GM13976 (cell line): Measurements from ENCODE around the gene RASGRF1.

ENCODE experiments used
- DNase-seq: peaks from one replicate; pipeline ENCODE4 v3.0.0; 2012; ENCODE audit warnings: low spot score
- in situ Hi-C: fragments of 300-500 bp; cut with MboI; formaldehyde crosslinking; loops from one replicate; pipeline ENCODE4 v1.12.0; 2022; ENCODE audit warnings: low sequenced_read_pairs, mixed read lengths, inconsistent platforms; ENCODE audit not compliant: unreplicated experiment
- TF ChIP-seq, protein P1 (sequence below): IDR thresholded peaks from 2 replicates; pipeline ENCODE4 v1.5.1; 2012; ENCODE audit warnings: borderline replicate concordance, mild to moderate bottlenecking; ENCODE audit not compliant: insufficient read depth; ENCODE audit errors: extremely low read depth, missing control alignments, control extremely low read depth

Gene RASGRF1

DNA sequence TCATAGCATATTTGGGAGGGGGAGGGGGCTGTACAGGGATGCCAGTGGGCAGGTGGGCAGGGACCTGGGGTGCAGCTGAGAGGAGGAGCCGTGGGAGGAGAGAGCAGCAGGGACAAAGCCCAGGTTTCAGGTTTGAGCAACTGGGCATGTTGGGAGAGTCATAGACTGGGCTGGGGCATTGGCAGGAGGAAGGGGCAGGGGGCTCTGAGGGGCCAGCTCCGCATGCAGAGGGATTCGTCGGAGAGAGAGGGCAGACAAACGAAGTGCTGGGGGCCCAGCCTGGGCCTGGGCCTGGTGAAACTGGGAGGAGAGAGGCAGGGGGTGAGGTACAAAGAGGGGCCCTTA, 25.2 kb downstream of the RASGRF1 start:
- DNase-seq = no peak
- in situ Hi-C loops = no loop called here
- TF ChIP-seq, protein P1, sequence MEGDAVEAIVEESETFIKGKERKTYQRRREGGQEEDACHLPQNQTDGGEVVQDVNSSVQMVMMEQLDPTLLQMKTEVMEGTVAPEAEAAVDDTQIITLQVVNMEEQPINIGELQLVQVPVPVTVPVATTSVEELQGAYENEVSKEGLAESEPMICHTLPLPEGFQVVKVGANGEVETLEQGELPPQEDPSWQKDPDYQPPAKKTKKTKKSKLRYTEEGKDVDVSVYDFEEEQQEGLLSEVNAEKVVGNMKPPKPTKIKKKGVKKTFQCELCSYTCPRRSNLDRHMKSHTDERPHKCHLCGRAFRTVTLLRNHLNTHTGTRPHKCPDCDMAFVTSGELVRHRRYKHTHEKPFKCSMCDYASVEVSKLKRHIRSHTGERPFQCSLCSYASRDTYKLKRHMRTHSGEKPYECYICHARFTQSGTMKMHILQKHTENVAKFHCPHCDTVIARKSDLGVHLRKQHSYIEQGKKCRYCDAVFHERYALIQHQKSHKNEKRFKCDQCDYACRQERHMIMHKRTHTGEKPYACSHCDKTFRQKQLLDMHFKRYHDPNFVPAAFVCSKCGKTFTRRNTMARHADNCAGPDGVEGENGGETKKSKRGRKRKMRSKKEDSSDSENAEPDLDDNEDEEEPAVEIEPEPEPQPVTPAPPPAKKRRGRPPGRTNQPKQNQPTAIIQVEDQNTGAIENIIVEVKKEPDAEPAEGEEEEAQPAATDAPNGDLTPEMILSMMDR = no peak

DNA sequence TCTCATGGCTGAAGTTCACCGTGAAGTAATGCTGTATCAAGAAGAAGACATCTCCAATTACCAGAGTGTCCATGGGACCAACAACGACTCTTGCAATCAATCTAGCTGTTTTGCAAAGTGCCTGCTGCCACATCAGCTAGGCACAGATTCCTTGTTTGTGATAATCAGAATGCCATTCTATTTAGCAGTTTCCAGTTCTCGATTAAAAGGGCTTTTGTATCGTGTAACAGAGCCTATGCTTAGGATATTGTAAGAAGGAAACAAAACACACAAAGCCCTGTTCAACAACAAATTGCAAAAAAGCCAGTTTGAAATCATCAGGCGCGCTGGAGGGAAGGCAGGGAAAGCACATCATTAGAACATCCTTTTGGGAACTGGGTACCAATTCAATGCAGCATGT, 26.1 kb downstream of the RASGRF1 start:
- DNase-seq = no peak
- in situ Hi-C loops = no loop called here
- TF ChIP-seq, protein P1 = no peak

DNA sequence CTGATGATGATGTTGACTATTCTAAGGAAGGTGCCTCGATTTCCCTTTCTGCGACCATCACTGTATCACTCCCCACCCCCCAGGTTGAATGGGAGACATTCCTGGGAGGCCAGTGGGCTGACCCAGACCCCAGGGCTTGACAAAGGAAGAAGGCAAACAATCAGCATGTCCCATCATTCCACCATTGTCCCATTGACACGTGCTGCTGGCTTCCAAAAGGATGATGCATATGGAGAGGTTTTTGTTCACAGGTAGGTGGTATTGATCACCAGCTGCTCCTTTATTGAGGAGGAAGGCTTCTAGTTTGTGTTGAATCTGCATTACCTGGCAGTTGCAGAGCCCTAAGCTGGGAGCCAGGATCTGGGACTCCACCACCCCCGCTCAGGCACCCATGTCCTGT, 30.4 kb downstream of the RASGRF1 start:
- TF ChIP-seq, protein P1 = no peak
- DNase-seq = no peak
- in situ Hi-C loops = no loop called here

DNA sequence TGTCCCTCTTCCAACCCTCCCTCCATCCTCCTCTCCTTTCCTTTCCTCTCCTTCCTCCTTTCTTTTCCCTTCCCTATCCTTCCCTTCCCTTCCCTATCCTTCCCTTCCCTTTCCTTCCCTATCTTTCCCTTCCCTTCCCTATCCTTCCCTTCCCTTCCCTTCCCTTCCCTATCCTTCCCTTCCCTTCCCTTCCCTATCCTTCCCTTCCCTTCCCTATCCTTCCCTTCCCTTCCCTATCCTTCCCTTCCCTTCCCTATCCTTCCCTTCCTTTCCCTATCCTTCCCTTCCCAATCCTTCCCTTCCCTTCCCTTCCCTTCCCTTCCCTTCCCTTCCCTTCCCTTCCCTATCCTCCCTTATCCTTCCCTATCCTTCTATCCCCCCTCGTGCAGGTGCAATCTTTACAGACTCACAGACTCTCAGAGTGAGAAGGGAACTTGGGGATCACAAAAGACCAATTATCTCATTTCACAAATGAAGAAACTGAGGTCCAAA, 31.5 kb downstream of the RASGRF1 start:
- in situ Hi-C loops = no loop called here
- TF ChIP-seq, protein P1 = no peak
- DNase-seq = no peak

DNA sequence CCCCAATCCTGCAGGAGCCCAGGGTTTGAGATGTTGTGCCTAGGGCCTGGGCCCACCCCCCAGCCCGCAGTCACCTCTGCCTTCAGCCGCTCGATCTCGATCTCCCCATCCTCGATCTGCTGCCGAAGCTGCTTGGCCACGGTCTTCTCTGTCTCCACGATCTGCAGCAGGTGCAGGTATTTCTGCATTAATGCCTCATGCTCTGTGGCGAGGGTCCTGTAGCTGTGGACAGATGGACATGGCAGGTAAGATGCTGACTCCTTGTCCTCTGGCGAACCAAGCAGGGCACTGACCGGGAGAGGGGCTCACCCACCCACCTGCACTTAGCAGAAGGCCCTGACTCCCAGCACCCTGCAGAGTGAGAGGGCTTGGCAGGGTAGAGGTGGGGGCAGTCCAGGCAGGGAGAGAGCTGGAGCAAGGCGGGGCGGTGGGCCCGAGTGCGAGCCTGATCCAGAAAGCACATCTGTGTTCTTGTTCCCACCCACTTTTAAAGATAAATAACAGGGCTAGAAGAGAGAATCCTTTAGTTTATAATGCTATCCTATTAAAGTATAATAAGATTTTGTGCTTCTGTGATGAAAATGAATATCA, 32.2 kb downstream of the RASGRF1 start:
- in situ Hi-C loops = no loop called here
- TF ChIP-seq, protein P1 = no peak
- no peak for DNase-seq

DNA sequence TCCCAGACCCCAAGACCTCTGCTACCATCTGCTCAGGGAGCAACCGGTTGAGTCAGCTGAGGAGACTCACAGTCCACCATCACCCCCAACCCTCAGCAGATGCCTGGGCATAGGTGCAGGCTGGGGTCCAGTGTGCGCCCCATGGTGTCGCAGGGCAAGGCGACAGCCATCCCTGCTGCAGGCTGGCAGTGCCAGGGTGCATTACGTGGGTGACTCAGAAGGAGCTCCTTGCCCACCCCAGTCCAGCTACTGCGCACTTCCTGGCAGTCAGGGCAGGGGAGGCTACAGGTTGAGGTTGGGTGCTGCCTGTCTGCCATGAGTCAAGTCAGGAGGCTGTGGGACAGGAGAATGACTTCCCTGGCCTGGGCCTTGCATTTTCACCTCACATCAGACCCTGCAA, 33.5 kb downstream of the RASGRF1 start:
- in situ Hi-C loops = no loop called here
- no peak for DNase-seq
- TF ChIP-seq, protein P1 = no peak
